K562 (cell line): ENCODE data around the gene MYO7A. TPM values are rescaled to one million over a fixed set of nuclear protein-coding genes. Genes with fewer than 3 reads are reported as not detected.

Source experiments
- polyA plus RNA-seq, 8 experiments: library from polyadenylated mRNA; depleted of rRNA in 4 of 8; stranded (reverse) in 5 of 8; unstranded in 3 of 8; fragments of >200 nt; fragmentation: Nextera tagmentation in 2 of 8; fragmentation: Illumina TruSeq in 1 of 8; extraction: Ambion mirVana in 2 of 8; extraction: Trizol in 1 of 8; gene quantifications; 2 replicates each; pipeline versions ENCODE4 v1.2.1 to v1.2.3, GENCODE V29; 2011 to 2014; ENCODE audit warnings: inconsistent platforms in 1 of 8, missing spikeins in 1 of 8
- total RNA-seq, 7 experiments: library from RNA; depleted of rRNA in 6 of 7; stranded (reverse); fragments of >200 nt in 6 of 7; fragmentation: Illumina TruSeq in 2 of 7; extraction: Trizol in 2 of 7; gene quantifications; 2 replicates each; pipeline versions ENCODE4 v1.2.1 to v1.2.3, GENCODE V29; 2011 to 2021; ENCODE audit warnings: low replicate concordance in 1 of 7

Gene MYO7A
- total and polyA plus RNA-seq, 9 of the 15 experiments (the other 6 are each of a cell fraction or from before 2014, with no cell fraction given) = 0.01 to 0.11 (median 0.07) TPM; not detected in 1

Other genes with a start within 250 kb of the MYO7A start
- gene B3GNT6, start 93.8 kb upstream of the MYO7A start, total RNA-seq (2014; rRNA removed) = not detected in 2 replicates
- gene B3GNT6, start 93.8 kb upstream of the MYO7A start, total RNA-seq (2014; rRNA removed; fragmentation: Illumina TruSeq; extraction: Trizol) = not detected in 2 replicates
- gene B3GNT6, start 93.8 kb upstream of the MYO7A start, total RNA-seq (2015; rRNA removed; fragmentation: Illumina TruSeq; extraction: Trizol) = not detected in 2 replicates
- not detected in 2 replicates for gene B3GNT6, start 93.8 kb upstream of the MYO7A start, total RNA-seq (2021)
- 0.03 and 0.04 TPM in 2 replicates for gene B3GNT6, start 93.8 kb upstream of the MYO7A start, polyA plus RNA-seq (2011; rRNA removed)
- not detected in 2 replicates for gene B3GNT6, start 93.8 kb upstream of the MYO7A start, polyA plus RNA-seq (2014; fragmentation: Illumina TruSeq; extraction: Trizol)
- not detected for gene B3GNT6, start 93.8 kb upstream of the MYO7A start, polyA plus RNA-seq (2014; fragmentation: Nextera tagmentation; extraction: Ambion mirVana)
- not detected in 2 replicates for gene B3GNT6, start 93.8 kb upstream of the MYO7A start, polyA plus RNA-seq (2014; rRNA removed)
- 0.36 TPM in 1 of 2 replicates, not detected in the other for gene CAPN5, start 61.3 kb upstream of the MYO7A start, total RNA-seq (2014; rRNA removed)
- gene CAPN5, start 61.3 kb upstream of the MYO7A start, total RNA-seq (2014; rRNA removed; fragmentation: Illumina TruSeq; extraction: Trizol) = 0.04 TPM in 1 of 2 replicates, not detected in the other
- gene CAPN5, start 61.3 kb upstream of the MYO7A start, total RNA-seq (2015; rRNA removed; fragmentation: Illumina TruSeq; extraction: Trizol) = 0.14 TPM in 1 of 2 replicates, not detected in the other
- gene CAPN5, start 61.3 kb upstream of the MYO7A start, total RNA-seq (2021) = 0.40 and 0.44 TPM in 2 replicates
- gene CAPN5, start 61.3 kb upstream of the MYO7A start, polyA plus RNA-seq (2011; rRNA removed) = 0.43 and 1.7 TPM in 2 replicates
- gene CAPN5, start 61.3 kb upstream of the MYO7A start, polyA plus RNA-seq (2014; fragmentation: Illumina TruSeq; extraction: Trizol) = 0.13 and 0.44 TPM in 2 replicates
- not detected for gene CAPN5, start 61.3 kb upstream of the MYO7A start, polyA plus RNA-seq (2014; fragmentation: Nextera tagmentation; extraction: Ambion mirVana)
- 0.05 and 0.12 TPM in 2 replicates for gene CAPN5, start 61.3 kb upstream of the MYO7A start, polyA plus RNA-seq (2014; rRNA removed)
- not detected in 2 replicates for gene OMP, start 25.4 kb upstream of the MYO7A start, total RNA-seq (2014; rRNA removed)
- gene OMP, start 25.4 kb upstream of the MYO7A start, total RNA-seq (2014; rRNA removed; fragmentation: Illumina TruSeq; extraction: Trizol) = not detected in 2 replicates
- gene OMP, start 25.4 kb upstream of the MYO7A start, total RNA-seq (2015; rRNA removed; fragmentation: Illumina TruSeq; extraction: Trizol) = not detected in 2 replicates
- gene OMP, start 25.4 kb upstream of the MYO7A start, total RNA-seq (2021) = not detected in 2 replicates
- gene OMP, start 25.4 kb upstream of the MYO7A start, polyA plus RNA-seq (2011; rRNA removed) = not detected in 2 replicates
- not detected in 2 replicates for gene OMP, start 25.4 kb upstream of the MYO7A start, polyA plus RNA-seq (2014; fragmentation: Illumina TruSeq; extraction: Trizol)
- gene OMP, start 25.4 kb upstream of the MYO7A start, polyA plus RNA-seq (2014; fragmentation: Nextera tagmentation; extraction: Ambion mirVana) = not detected
- not detected in 2 replicates for gene OMP, start 25.4 kb upstream of the MYO7A start, polyA plus RNA-seq (2014; rRNA removed)
- not detected in 2 replicates for gene GDPD4, start 173.4 kb downstream of the MYO7A start, total RNA-seq (2014; rRNA removed)
- 0.40 TPM in 1 of 2 replicates, not detected in the other for gene GDPD4, start 173.4 kb downstream of the MYO7A start, total RNA-seq (2014; rRNA removed; fragmentation: Illumina TruSeq; extraction: Trizol)
- gene GDPD4, start 173.4 kb downstream of the MYO7A start, total RNA-seq (2015; rRNA removed; fragmentation: Illumina TruSeq; extraction: Trizol) = not detected in 2 replicates
- gene GDPD4, start 173.4 kb downstream of the MYO7A start, total RNA-seq (2021) = not detected in 2 replicates
- gene GDPD4, start 173.4 kb downstream of the MYO7A start, polyA plus RNA-seq (2011; rRNA removed) = not detected in 2 replicates
- not detected in 2 replicates for gene GDPD4, start 173.4 kb downstream of the MYO7A start, polyA plus RNA-seq (2014; fragmentation: Illumina TruSeq; extraction: Trizol)
- not detected for gene GDPD4, start 173.4 kb downstream of the MYO7A start, polyA plus RNA-seq (2014; fragmentation: Nextera tagmentation; extraction: Ambion mirVana)
- gene GDPD4, start 173.4 kb downstream of the MYO7A start, polyA plus RNA-seq (2014; rRNA removed) = not detected in 2 replicates